Smooth muscle cell (in vitro differentiated cells): ENCODE results near the gene FGD5. TPM values are rescaled to one million over a fixed set of nuclear protein-coding genes. Genes with fewer than 3 reads are reported as not detected.

Experiments
- DNase-seq: peaks from one replicate; lab custom pipeline; 2025; ENCODE audit not compliant: unreplicated experiment; lab: John Stamatoyannopoulos, UW
- H2AFZ ChIP-seq: fragments of 200-600 bp; sonication (generic); 2 replicates; pipeline ENCODE4 v1.6.0; 2016; ENCODE audit warnings: antibody characterized with exemption, low read depth, mild to moderate bottlenecking
- H3F3A ChIP-seq: fragments of 200-600 bp; sonication (generic); 2 replicates; pipeline ENCODE4 v1.6.0; 2017; ENCODE audit warnings: antibody characterized with exemption, low read depth
- H3K27ac ChIP-seq: fragments of 200-600 bp; sonication (generic); 2 replicates; pipeline ENCODE4 v1.5.1; 2016; ENCODE audit warnings: low read depth, mild to moderate bottlenecking
- H3K27me3 ChIP-seq: fragments of 200-600 bp; sonication (generic); 2 replicates; pipeline ENCODE4 v1.6.1; 2016; ENCODE audit warnings: low read depth, mild to moderate bottlenecking
- H3K36me3 ChIP-seq: fragments of 200-600 bp; sonication (generic); 2 replicates; pipeline ENCODE4 v1.5.1; 2016; ENCODE audit warnings: low read depth
- H3K4me1 ChIP-seq: fragments of 200-600 bp; sonication (generic); 2 replicates; pipeline ENCODE4 v1.5.1; 2016; ENCODE audit warnings: low read depth
- H3K4me2 ChIP-seq: fragments of 200-600 bp; sonication (generic); 2 replicates; pipeline ENCODE4 v1.6.0; 2016; ENCODE audit warnings: mild to moderate bottlenecking
- H3K4me3 ChIP-seq: fragments of 200-600 bp; sonication (generic); 2 replicates; pipeline ENCODE4 v1.5.1; 2016; ENCODE audit warnings: mild to moderate bottlenecking
- H3K79me2 ChIP-seq: fragments of 200-600 bp; sonication (generic); 2 replicates; pipeline ENCODE4 v1.6.0; 2016; ENCODE audit warnings: low read depth, mild to moderate bottlenecking
- H3K9ac ChIP-seq: fragments of 200-600 bp; sonication (generic); 2 replicates; pipeline ENCODE4 v1.6.0; 2016; ENCODE audit warnings: low read depth
- H3K9me3 ChIP-seq: fragments of 200-600 bp; sonication (generic); replicated peaks from 2 replicates; pipeline ENCODE4 v1.5.1; 2016; ENCODE audit warnings: low read depth
- H4K20me1 ChIP-seq: fragments of 200-600 bp; sonication (generic); 2 replicates; pipeline ENCODE4 v1.6.0; 2016; ENCODE audit warnings: low read depth
- CTCF ChIP-seq: fragments of 200-600 bp; sonication (generic); IDR thresholded peaks from 2 replicates; pipeline ENCODE4 v1.5.1; 2017; ENCODE audit warnings: borderline replicate concordance, mild to moderate bottlenecking, antibody characterized with exemption; ENCODE audit not compliant: insufficient read depth, poor library complexity, severe bottlenecking
- WGBS: methylation state at CpG from one replicate; pipeline ENCODE4 v1.1.7; 2016; ENCODE audit warnings: low lambda C conversion rate; 5-methylcytosine and 5-hydroxymethylcytosine counted together
- polyA plus RNA-seq: library from polyadenylated mRNA; unstranded; fragments of >200 nt; fragmentation: Nextera tagmentation; extraction: Ambion mirVana; gene quantifications from 2 replicates; pipeline ENCODE4 v1.2.1, GENCODE V29; 2016
- total RNA-seq: library from RNA; depleted of rRNA; stranded (reverse); fragments of >200 nt; gene quantifications from 2 replicates; pipeline ENCODE4 v1.2.3, GENCODE V29; 2014

FGD5 gene
- total and polyA plus RNA-seq, 2 experiments from 2014 or later, result 0.63 to 0.71 TPM

GRCh38 chr3:14812196-14812790 lies 6.5 kb upstream of the FGD5 start:
- Histone ChIP-seq H3K4me1 (peaks cover 9% of the 10 kb centered on the region), H4K20me1 (no peaks in the 10 kb centered on the region), H3K9me3 (no peaks in the 10 kb centered on the region), H3K4me3 (no peak overlapping the region), H3K4me2 (no peak overlapping the region), H3K79me2 (no peaks in the 10 kb centered on the region), H3K27ac (no peak overlapping the region), H3K27me3 (peaks cover 64% of the 10 kb centered on the region), H2AFZ (no peak overlapping the region), H3K9ac (no peak overlapping the region), H3F3A (no peaks in the 10 kb centered on the region), H3K36me3 (no peaks in the 10 kb centered on the region)
- DNase-seq, result no peak
- 83% methylated on average over 9 of the region's 9 CpGs for WGBS
- TF ChIP-seq CTCF, result no peak

GRCh38 chr3:14814411-14814871 lies 4.3 kb upstream of the FGD5 start:
- Histone ChIP-seq H3K36me3 (no peaks in the 10 kb centered on the region), H3K9ac (no peak overlapping the region), H3K27me3 (peaks cover 46% of the 10 kb centered on the region), H4K20me1 (no peaks in the 10 kb centered on the region), H3K79me2 (no peaks in the 10 kb centered on the region), H2AFZ (no peak overlapping the region), H3K4me2 (no peak overlapping the region), H3K9me3 (no peaks in the 10 kb centered on the region), H3K27ac (no peak overlapping the region), H3F3A (no peaks in the 10 kb centered on the region), H3K4me1 (peaks cover 9% of the 10 kb centered on the region), H3K4me3 (no peak overlapping the region)
- DNase-seq, result no peak
- TF ChIP-seq CTCF, result no peak
- 70% methylated on average over 4 of the region's 4 CpGs for WGBS

- no peak overlapping the region for H3K27ac ChIP-seq
- no peak overlapping the region for H3K4me3 ChIP-seq
- no peaks in the 10 kb centered on the region for H3K9me3 ChIP-seq
- H3K36me3 ChIP-seq, result no peaks in the 10 kb centered on the region
- peaks cover under 1% of the 10 kb centered on the region for H3K4me1 ChIP-seq
- H3K9ac ChIP-seq, result no peak overlapping the region
- TF ChIP-seq CTCF, result no peak
- no peaks in the 10 kb centered on the region for H3F3A ChIP-seq
- no peaks in the 10 kb centered on the region for H4K20me1 ChIP-seq
- no peak overlapping the region for H2AFZ ChIP-seq
- 93% methylated on average over 3 of the region's 3 CpGs for whole genome bisulfite sequencing
- DNase-seq, result no peak
- H3K4me2 ChIP-seq, result no peak overlapping the region
- H3K27me3 ChIP-seq, result peaks cover 30% of the 10 kb centered on the region
- no peaks in the 10 kb centered on the region for H3K79me2 ChIP-seq
Observed at GRCh38 chr3:14816359-14816758, 2.4 kb upstream of the FGD5 start.

GRCh38 chr3:14819671-14820070 lies 909 bp downstream of the FGD5 start:
- no peaks in the 10 kb centered on the region for H3K4me1 ChIP-seq
- no peak overlapping the region for H2AFZ ChIP-seq
- no peak overlapping the region for H3K4me3 ChIP-seq
- H3K27me3 ChIP-seq, result no peaks in the 10 kb centered on the region
- H3K4me2 ChIP-seq, result no peak overlapping the region
- no peak overlapping the region for H3K27ac ChIP-seq
- TF ChIP-seq CTCF, result no peak
- no peaks in the 10 kb centered on the region for H3F3A ChIP-seq
- H3K79me2 ChIP-seq, result no peaks in the 10 kb centered on the region
- WGBS, result 87% methylated on average over 10 of the region's 10 CpGs
- H3K36me3 ChIP-seq, result no peaks in the 10 kb centered on the region
- no peaks in the 10 kb centered on the region for H3K9me3 ChIP-seq
- H3K9ac ChIP-seq, result no peak overlapping the region
- H4K20me1 ChIP-seq, result no peaks in the 10 kb centered on the region
- DNase-seq, result no peak
